ENCODE results near the gene MFGE8. TPM values are rescaled to one million over a fixed set of nuclear protein-coding genes. Genes with fewer than 3 reads are reported as not detected.
A peak's percentile ranks its signal among the peaks of the same experiment; 100 is the strongest.

Gene MFGE8
- total RNA-seq, 6 experiments from 2014 or later, result 9.7 to 20.4 (median 17.6) TPM

GRCh38 chr15:88880944-88881740 is 32.0 kb downstream of the MFGE8 start:
- H3K4me1 ChIP-seq, result no peaks in the 10 kb centered on the region
- DNase-seq, result no peak
- no peak overlapping the region for H3K4me3 ChIP-seq
- H3K27ac ChIP-seq, result no peak overlapping the region
- WGBS (ENCODE audit: insufficient coverage, low coverage, low lambda C conversion rate, missing lambda C conversion rate), result 79% methylated on average over 6 of the region's 31 CpGs
- no peak for TF ChIP-seq POLR2A (IDR thresholded peaks at IDR 0.05)
- TF ChIP-seq CTCF (IDR thresholded peaks at IDR 0.05), result no peak
- intact Hi-C loops (cut with DNase I), result no loop called here
- H3K9me3 ChIP-seq, result no peaks in the 10 kb centered on the region
- no peaks in the 10 kb centered on the region for H3K36me3 ChIP-seq
- no peak for ATAC-seq
- H3K27me3 ChIP-seq, result no peaks in the 10 kb centered on the region

- TF ChIP-seq CTCF (IDR thresholded peaks at IDR 0.05), result peak; percentile 31 to 59 (median 52)
- TF ChIP-seq POLR2A (IDR thresholded peaks at IDR 0.05), result no peak
- Histone ChIP-seq H3K4me1 (no peaks in the 10 kb centered on the region), H3K36me3 (no peaks in the 10 kb centered on the region), H3K9me3 (no peaks in the 10 kb centered on the region), H3K27me3 (no peaks in the 10 kb centered on the region), H3K27ac (no peak overlapping the region), H3K4me3 (no peak overlapping the region)
- ATAC-seq (peak; percentile 56 to 79 (median 69)), DNase-seq (no peak)
- intact Hi-C loops (cut with DNase I), result no loop called here
- 44% methylated on average over 5 of the region's 18 CpGs for WGBS (ENCODE audit: insufficient coverage, low coverage, low lambda C conversion rate, missing lambda C conversion rate)
Measured at GRCh38 chr15:88878720-88879184, 34.4 kb downstream of the MFGE8 start.

- no peak for ATAC-seq
- 73% methylated on average over 8 of the region's 22 CpGs for WGBS (ENCODE audit: insufficient coverage, low coverage, low lambda C conversion rate, missing lambda C conversion rate)
Measured at GRCh38 chr15:88877906-88878305, 35.3 kb downstream of the MFGE8 start.

GRCh38 chr15:88877415-88877814 is 35.8 kb downstream of the MFGE8 start:
- no peak for DNase-seq
- Histone ChIP-seq H3K36me3 (no peaks in the 10 kb centered on the region), H3K4me1 (no peaks in the 10 kb centered on the region), H3K27ac (no peak overlapping the region), H3K4me3 (no peak overlapping the region), H3K9me3 (no peaks in the 10 kb centered on the region), H3K27me3 (no peaks in the 10 kb centered on the region)
- intact Hi-C loops (cut with DNase I), result no loop called here
- TF ChIP-seq CTCF (IDR thresholded peaks at IDR 0.05) (no peak), POLR2A (IDR thresholded peaks at IDR 0.05) (no peak)
- no peak for ATAC-seq
- 71% methylated on average over 1 of the region's 11 CpGs for WGBS (ENCODE audit: insufficient coverage, low coverage, low lambda C conversion rate, missing lambda C conversion rate)

More at GRCh38 chr15:88877906-88878305, 35.3 kb downstream of the MFGE8 start:
- Histone ChIP-seq H3K27me3 (no peaks in the 10 kb centered on the region), H3K36me3 (no peaks in the 10 kb centered on the region), H3K4me1 (no peaks in the 10 kb centered on the region), H3K9me3 (no peaks in the 10 kb centered on the region), H3K27ac (no peak overlapping the region), H3K4me3 (no peak overlapping the region)
- DNase-seq, result no peak
- TF ChIP-seq CTCF (IDR thresholded peaks at IDR 0.05), result no peak
- TF ChIP-seq POLR2A (IDR thresholded peaks at IDR 0.05), result no peak
- intact Hi-C loops (cut with DNase I), result no loop called here

All from right lobe of liver (tissue), 6 donors.